ENCODE data around the gene MTOR. TPM values are rescaled to one million over a fixed set of nuclear protein-coding genes. Genes with fewer than 3 reads are reported as not detected.

The MTOR gene
- total and polyA plus RNA-seq, 2 of the 8 experiments (the other 6 are each of a cell fraction or from before 2014, with no cell fraction given): 44.2 to 76.8 TPM

DNA sequence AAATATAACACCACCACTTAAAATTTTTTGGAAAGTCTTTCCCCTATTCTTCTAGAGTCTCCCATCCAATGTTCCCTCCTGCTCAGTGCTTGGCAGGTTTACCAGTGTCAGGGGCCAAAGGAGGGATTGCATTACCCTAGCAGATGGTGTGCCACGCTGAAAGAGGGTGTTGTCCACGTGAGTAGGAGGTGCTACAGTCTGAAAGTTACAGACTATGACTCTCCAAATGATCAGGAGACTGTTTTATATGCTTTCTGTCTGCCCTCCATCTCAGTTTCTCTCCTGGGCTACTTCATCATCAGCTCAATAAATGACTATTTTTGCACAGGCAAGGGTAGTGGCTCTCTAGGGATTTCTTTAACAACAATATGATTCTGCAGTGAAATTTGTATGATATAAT is 104.5 kb downstream of the MTOR start:
- FAIRE-seq: no peak
- no peak overlapping the region for H3K4me2 ChIP-seq (ENCODE audit: insufficient read depth in 1 of 2, low read depth in 2 of 2, low read length in 2 of 2)
- no peak for TF ChIP-seq TCF12 (IDR thresholded peaks at IDR 0.05; ENCODE audit: low read depth, low read length)
- no peak for TF ChIP-seq TAF1 (IDR thresholded peaks at IDR 0.05; ENCODE audit: low read depth, low read length)
- TF ChIP-seq, protein P1, sequence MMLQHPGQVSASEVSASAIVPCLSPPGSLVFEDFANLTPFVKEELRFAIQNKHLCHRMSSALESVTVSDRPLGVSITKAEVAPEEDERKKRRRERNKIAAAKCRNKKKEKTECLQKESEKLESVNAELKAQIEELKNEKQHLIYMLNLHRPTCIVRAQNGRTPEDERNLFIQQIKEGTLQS (IDR thresholded peaks at IDR 0.05; ENCODE audit: insufficient read depth, low read depth, low read length): no peak
- no peak for TF ChIP-seq CHD2 (IDR thresholded peaks at IDR 0.05; ENCODE audit: low read length)
- TF ChIP-seq EP300 (IDR thresholded peaks at IDR 0.05; ENCODE audit: borderline replicate concordance in 1 of 2, low read depth in 2 of 2, low read length in 2 of 2): no peak
- TF ChIP-seq RNF2 (IDR thresholded peaks at IDR 0.05; ENCODE audit: borderline replicate concordance, low read depth, low read length, missing control alignments, poor library complexity, severe bottlenecking): no peak
- no peak for TF ChIP-seq CBX5 (IDR thresholded peaks at IDR 0.05; ENCODE audit: low read depth, low read length)
- no peak for TF ChIP-seq NANOG (IDR thresholded peaks at IDR 0.05; ENCODE audit: insufficient read depth, low read depth, low read length, poor library complexity, severe bottlenecking)
- no peak for TF ChIP-seq ZNF274 (IDR thresholded peaks at IDR 0.05; ENCODE audit: borderline replicate concordance, extremely low read depth, low read length)
- no peak for TF ChIP-seq POU5F1 (IDR thresholded peaks at IDR 0.05; ENCODE audit: low read depth, low read length)
- no peak for TF ChIP-seq BACH1 (IDR thresholded peaks at IDR 0.05; ENCODE audit: low read length)
- no peak for TF ChIP-seq SIN3A (conservative IDR thresholded peaks at IDR 0.05 in 1 of 2, IDR thresholded peaks at IDR 0.05 in 1 of 2; ENCODE audit: low read depth in 1 of 2, low read length in 2 of 2)
- no peak for TF ChIP-seq CHD1 (IDR thresholded peaks at IDR 0.05; ENCODE audit: low read depth, low read length)

More for the DNA sequence above, 104.5 kb downstream of the MTOR start:
- Histone ChIP-seq H2BK15ac (ENCODE audit: low read length) (no peak overlapping the region), H3K18ac (ENCODE audit: extremely low read depth, low read length) (no peak overlapping the region), H3K9me3 (ENCODE audit: insufficient read depth in 2 of 2, low read depth in 1 of 2, low read length in 1 of 2) (no peaks in the 10 kb centered on the region), H3K79me1 (ENCODE audit: low read depth, low read length) (0 out of 2 replicates have a peak, but pooled peaks cover 4% of the 10 kb centered on the region), H3K79me2 (ENCODE audit: control insufficient read depth in 1 of 2, insufficient read depth in 2 of 2, low read length in 2 of 2) (no peaks in the 10 kb centered on the region), H3K56ac (replicated peaks; ENCODE audit: insufficient read length, low read depth, low read length) (no peak overlapping the region), H4K5ac (ENCODE audit: insufficient read length, low read depth, low read length) (no peak overlapping the region), H3K27me3 (replicated peaks in 1 of 4; ENCODE audit: control insufficient read depth in 3 of 4, extremely low read depth in 1 of 4, insufficient read depth in 3 of 4, low read length in 3 of 4) (no peaks in the 10 kb centered on the region), H4K8ac (ENCODE audit: extremely low read depth, insufficient read depth, low read length) (no peak overlapping the region), H2AFZ (ENCODE audit: low read length) (no peak overlapping the region), H3K4me3 (ENCODE audit: extremely low read depth in 1 of 4, insufficient read depth in 2 of 4, low read depth in 3 of 4, low read length in 4 of 4) (no peak overlapping the region), H3K14ac (ENCODE audit: insufficient read length) (no peak overlapping the region), H2AK5ac (ENCODE audit: low read depth, low read length) (no peak overlapping the region), H2BK120ac (replicated peaks; ENCODE audit: low read depth, low read length) (no peak overlapping the region), H3K23ac (ENCODE audit: insufficient read length) (no peak overlapping the region), H2BK20ac (ENCODE audit: low read length) (no peak overlapping the region), H2BK12ac (ENCODE audit: low read depth, low read length) (no peak overlapping the region), H3K4ac (replicated peaks; ENCODE audit: insufficient read length, low read depth, low read length) (no peak overlapping the region), H3K36me3 (ENCODE audit: control insufficient read depth in 2 of 4, insufficient read depth in 4 of 4, low read length in 3 of 4) (peaks cover 2 to 16% (median 7%) of the 10 kb centered on the region in 4 experiments; a peak in 6 of 8 replicates), H2BK5ac (ENCODE audit: low read depth, low read length) (no peak overlapping the region), H3K9ac (replicated peaks in 1 of 4; ENCODE audit: extremely low read depth in 1 of 4, low read depth in 3 of 4, low read length in 3 of 4) (no peak overlapping the region), H4K91ac (replicated peaks; ENCODE audit: insufficient read length, low read length) (no peak overlapping the region), H4K20me1 (replicated peaks in 1 of 2; ENCODE audit: control insufficient read depth in 1 of 2, insufficient read depth in 2 of 2, low read length in 2 of 2) (no peaks in the 10 kb centered on the region), H3K4me1 (replicated peaks in 1 of 4; ENCODE audit: control insufficient read depth in 3 of 4, insufficient read depth in 4 of 4, low read length in 3 of 4) (no peaks in the 10 kb centered on the region), H3K23me2 (ENCODE audit: low read depth, low read length) (no peaks in the 10 kb centered on the region), H3K27ac (ENCODE audit: low read depth, low read length) (no peak overlapping the region)
- 94% methylated on average over 2 of the region's 2 CpGs; no CpG with 5 or more reads in 1 of the 2 experiments for WGBS, 2 experiments (ENCODE audit: extremely low coverage in 1 of 2, insufficient coverage in 1 of 2, insufficient read length in 1 of 2, insufficient replicate concordance in 2 of 2, low coverage in 1 of 2, low lambda C conversion rate in 2 of 2, missing lambda C conversion rate in 1 of 2)
- CTCF ChIA-PET (ENCODE audit: partially characterized antibody): interaction anchor here (0.6 to 1.0 kb wide), 3 partner anchors 84 to 484 kb away, joined by 3 read pairs; no protein-coding TSS in a partner anchor
- POLR2A ChIA-PET (ENCODE audit: partially characterized antibody): interaction anchor here (0.8 kb wide), 1 partner anchor 19 kb away, joined by 3 read pairs; no protein-coding TSS in a partner anchor
- DNase-seq (ENCODE audit: low read depth in 1 of 2, low spot score in 2 of 2): no peak

All from H1 (cell line).